ENCODE results near the gene KCNK5.

KCNK5 gene

DNA sequence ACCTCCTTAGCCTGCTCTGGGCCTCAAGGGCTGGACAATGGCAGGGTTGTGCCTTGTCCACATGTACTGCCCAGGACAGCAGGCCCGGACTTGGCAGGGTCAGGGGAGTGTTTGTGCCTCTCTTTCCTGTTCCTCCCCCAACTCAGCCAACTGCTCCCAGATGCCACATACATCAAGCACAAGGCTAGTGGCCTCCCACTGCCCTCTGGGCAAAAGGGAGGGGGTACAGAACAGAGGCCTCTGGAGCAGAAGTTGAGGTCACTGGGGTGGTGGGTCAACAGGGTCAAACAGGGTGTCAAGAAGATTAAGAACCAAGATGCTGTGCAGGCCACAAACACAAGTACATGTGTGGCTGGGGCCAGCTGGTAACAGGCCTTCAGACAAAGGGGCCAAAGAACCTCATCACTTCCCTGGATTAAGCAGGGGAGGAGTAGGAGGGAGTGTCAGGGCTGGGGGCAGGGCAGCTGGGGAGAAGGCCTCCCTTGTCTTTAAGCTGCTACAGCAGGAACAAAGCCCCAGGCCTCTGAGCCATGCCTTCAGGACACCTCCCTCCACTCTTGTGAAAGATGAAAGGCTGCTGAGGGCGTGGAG, 36.0 kb downstream of the KCNK5 start:
- Histone ChIP-seq H3F3A (ENCODE audit: insufficient read depth) (no peaks in the 10 kb centered on the region), H2AFZ (ENCODE audit: low read depth, low read length, severe bottlenecking) (no peak overlapping the region), H3K9me2 (replicated peaks; ENCODE audit: insufficient read depth, low read length) (no peaks in the 10 kb centered on the region), H3K27ac (ENCODE audit: low read depth, low read length) (no peak overlapping the region), H3K9ac (ENCODE audit: low read length) (no peak overlapping the region), H4K20me1 (ENCODE audit: low read depth, low read length) (no peaks in the 10 kb centered on the region), H3K79me2 (ENCODE audit: insufficient read depth, low read length) (no peaks in the 10 kb centered on the region), H3K9me3 (ENCODE audit: insufficient read depth, low read length) (no peaks in the 10 kb centered on the region), H3K4me3 (ENCODE audit: insufficient read depth, low read length, poor library complexity, severe bottlenecking) (no peak overlapping the region), H3K36me3 (ENCODE audit: low read length) (no peaks in the 10 kb centered on the region), H3K4me2 (ENCODE audit: low read depth, low read length, poor library complexity, severe bottlenecking) (no peak overlapping the region), H3K27me3 (ENCODE audit: low read length) (no peaks in the 10 kb centered on the region)
- TF ChIP-seq EZH2phosphoT487 (conservative IDR thresholded peaks at IDR 0.05; ENCODE audit: low read length): no peak
- TF ChIP-seq, protein P1, sequence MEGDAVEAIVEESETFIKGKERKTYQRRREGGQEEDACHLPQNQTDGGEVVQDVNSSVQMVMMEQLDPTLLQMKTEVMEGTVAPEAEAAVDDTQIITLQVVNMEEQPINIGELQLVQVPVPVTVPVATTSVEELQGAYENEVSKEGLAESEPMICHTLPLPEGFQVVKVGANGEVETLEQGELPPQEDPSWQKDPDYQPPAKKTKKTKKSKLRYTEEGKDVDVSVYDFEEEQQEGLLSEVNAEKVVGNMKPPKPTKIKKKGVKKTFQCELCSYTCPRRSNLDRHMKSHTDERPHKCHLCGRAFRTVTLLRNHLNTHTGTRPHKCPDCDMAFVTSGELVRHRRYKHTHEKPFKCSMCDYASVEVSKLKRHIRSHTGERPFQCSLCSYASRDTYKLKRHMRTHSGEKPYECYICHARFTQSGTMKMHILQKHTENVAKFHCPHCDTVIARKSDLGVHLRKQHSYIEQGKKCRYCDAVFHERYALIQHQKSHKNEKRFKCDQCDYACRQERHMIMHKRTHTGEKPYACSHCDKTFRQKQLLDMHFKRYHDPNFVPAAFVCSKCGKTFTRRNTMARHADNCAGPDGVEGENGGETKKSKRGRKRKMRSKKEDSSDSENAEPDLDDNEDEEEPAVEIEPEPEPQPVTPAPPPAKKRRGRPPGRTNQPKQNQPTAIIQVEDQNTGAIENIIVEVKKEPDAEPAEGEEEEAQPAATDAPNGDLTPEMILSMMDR (IDR thresholded peaks at IDR 0.05; ENCODE audit: insufficient read depth, low read length, poor library complexity, severe bottlenecking): no peak

DNA sequence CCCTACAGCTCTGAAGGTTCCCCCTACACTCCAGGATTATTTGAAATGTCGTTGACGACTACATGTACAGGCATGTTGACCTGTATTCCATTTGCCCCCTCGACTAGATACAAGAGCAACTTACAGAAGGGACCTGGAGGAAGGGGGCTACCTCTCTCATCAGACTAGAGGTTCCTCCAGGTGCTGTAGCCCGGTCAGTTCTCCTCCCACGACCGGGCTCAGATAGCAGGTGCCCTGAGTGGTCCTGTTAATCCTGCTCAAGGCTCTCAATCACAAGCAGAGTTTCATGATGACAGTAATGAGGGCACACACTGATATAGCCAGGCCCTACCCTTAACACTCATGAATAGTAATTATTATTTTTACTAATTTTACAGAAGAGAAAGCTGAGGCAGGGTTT, 36.5 kb downstream of the KCNK5 start:
- no peak overlapping the region for H3K4me3 ChIP-seq (ENCODE audit: insufficient read depth, low read length, poor library complexity, severe bottlenecking)
- H3K9ac ChIP-seq (ENCODE audit: low read length): no peak overlapping the region
- no peaks in the 10 kb centered on the region for H3K9me3 ChIP-seq (ENCODE audit: insufficient read depth, low read length)
- no peaks in the 10 kb centered on the region for H3K27me3 ChIP-seq (ENCODE audit: low read length)
- no peak overlapping the region for H2AFZ ChIP-seq (ENCODE audit: low read depth, low read length, severe bottlenecking)
- H4K20me1 ChIP-seq (ENCODE audit: low read depth, low read length): no peaks in the 10 kb centered on the region
- no peaks in the 10 kb centered on the region for H3F3A ChIP-seq (ENCODE audit: insufficient read depth)
- TF ChIP-seq, protein P1 (IDR thresholded peaks at IDR 0.05; ENCODE audit: insufficient read depth, low read length, poor library complexity, severe bottlenecking): no peak
- H3K9me2 ChIP-seq (replicated peaks; ENCODE audit: insufficient read depth, low read length): no peaks in the 10 kb centered on the region
- H3K79me2 ChIP-seq (ENCODE audit: insufficient read depth, low read length): no peaks in the 10 kb centered on the region
- H3K27ac ChIP-seq (ENCODE audit: low read depth, low read length): no peak overlapping the region
- no peak overlapping the region for H3K4me2 ChIP-seq (ENCODE audit: low read depth, low read length, poor library complexity, severe bottlenecking)
- no peaks in the 10 kb centered on the region for H3K36me3 ChIP-seq (ENCODE audit: low read length)

DNA sequence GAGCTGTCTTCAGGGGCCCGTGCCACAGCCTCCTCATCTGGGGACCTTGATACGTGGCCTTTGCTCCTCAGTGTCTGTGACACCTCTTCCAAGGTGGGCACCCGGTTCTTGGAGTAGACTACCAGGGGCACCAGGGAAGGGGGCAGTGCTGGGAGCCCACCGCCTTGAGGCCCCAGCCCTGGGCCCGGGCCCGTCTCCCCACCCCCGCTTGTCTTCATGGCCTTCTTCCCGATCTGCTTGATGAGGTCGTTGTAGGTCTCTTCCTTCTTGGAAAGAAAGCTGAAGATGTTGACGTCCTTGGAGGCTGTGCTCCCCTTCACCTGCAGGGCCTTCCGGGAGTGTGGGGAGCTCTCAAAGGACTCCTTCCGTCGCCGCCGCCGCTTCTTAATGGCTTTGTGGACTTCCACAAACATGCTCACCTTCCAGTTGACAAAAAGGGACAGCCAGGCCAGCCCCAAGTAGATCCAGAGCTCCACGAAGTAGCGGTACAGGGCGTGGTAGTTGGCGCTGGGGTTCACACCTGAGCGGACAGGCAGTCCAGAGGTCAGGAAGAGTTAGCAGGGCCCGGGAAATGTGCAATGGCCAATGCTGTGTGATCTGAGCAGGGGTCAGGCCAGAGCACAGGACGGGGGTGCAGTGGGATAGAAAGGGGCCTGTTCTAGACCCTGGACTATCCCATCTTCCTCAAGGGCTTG, 37.9 kb downstream of the KCNK5 start:
- Histone ChIP-seq H3K27ac (ENCODE audit: low read depth, low read length) (no peak overlapping the region), H3K4me3 (ENCODE audit: insufficient read depth, low read length, poor library complexity, severe bottlenecking) (no peak overlapping the region), H3K9ac (ENCODE audit: low read length) (no peak overlapping the region), H3K36me3 (ENCODE audit: low read length) (no peaks in the 10 kb centered on the region), H4K20me1 (ENCODE audit: low read depth, low read length) (no peaks in the 10 kb centered on the region), H2AFZ (ENCODE audit: low read depth, low read length, severe bottlenecking) (no peak overlapping the region), H3K9me2 (replicated peaks; ENCODE audit: insufficient read depth, low read length) (no peaks in the 10 kb centered on the region), H3F3A (ENCODE audit: insufficient read depth) (no peaks in the 10 kb centered on the region), H3K4me2 (ENCODE audit: low read depth, low read length, poor library complexity, severe bottlenecking) (no peak overlapping the region), H3K9me3 (ENCODE audit: insufficient read depth, low read length) (no peaks in the 10 kb centered on the region), H3K27me3 (ENCODE audit: low read length) (no peaks in the 10 kb centered on the region), H3K79me2 (ENCODE audit: insufficient read depth, low read length) (no peaks in the 10 kb centered on the region)
- no peak for TF ChIP-seq EZH2phosphoT487 (conservative IDR thresholded peaks at IDR 0.05; ENCODE audit: low read length)
- TF ChIP-seq, protein P1 (IDR thresholded peaks at IDR 0.05; ENCODE audit: insufficient read depth, low read length, poor library complexity, severe bottlenecking): no peak
